ENCODE measurements around the gene TNIP2. TPM values are rescaled to one million over a fixed set of nuclear protein-coding genes. Genes with fewer than 3 reads are reported as not detected.

The TNIP2 gene
- total RNA-seq, 4 donors from 2014 or later, result 21.8 to 36.0 (median 30.8) TPM

DNA sequence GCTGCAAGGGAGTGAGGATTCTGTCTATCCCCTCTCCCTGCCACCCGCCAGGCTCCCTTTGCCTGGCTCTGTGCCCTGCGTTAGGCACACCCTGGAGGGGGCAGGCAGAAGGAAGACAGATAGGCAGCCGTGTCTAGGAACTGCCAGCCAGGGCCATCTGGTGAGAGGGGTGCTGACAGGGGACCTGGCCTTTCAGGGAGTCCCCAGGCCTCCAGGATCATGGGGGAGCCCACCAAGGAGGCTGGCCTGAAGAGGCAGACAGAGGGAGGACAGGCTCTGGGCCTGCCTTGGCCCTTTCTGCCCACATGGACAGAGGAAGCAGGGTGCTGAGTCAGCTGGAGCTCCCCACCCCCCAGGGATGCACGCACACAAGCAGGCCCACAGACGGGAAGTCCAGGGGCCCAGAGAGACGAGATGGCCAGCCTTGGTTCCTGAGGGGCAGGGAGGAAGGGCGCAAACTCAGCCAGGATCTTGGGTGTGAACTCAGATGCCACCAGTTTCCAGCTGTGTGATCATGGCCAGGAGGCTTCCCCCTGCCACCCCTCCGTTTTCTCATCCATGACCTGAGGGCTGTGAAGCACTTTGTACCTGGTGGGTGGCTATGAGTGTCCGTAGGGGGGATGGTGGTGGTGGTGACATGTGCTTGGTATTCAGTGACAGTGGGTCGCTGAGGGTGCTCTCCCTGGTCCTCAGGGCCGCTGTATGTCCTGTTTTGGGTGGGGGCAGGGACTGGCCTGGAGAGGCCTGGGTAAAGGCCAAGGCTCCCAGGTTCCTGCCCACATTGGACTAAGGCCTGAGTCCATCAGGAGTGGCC is 38.6 kb upstream of the TNIP2 start:
- Histone ChIP-seq H3K4me3 (peak overlapping the region; percentile 87), H3K27me3 (no peaks in the 10 kb centered on the region), H3K27ac (peak overlapping the region; percentile 84), H3K9me3 (no peaks in the 10 kb centered on the region), H3K4me1 (peaks cover 66% of the 10 kb centered on the region), H3K36me3 (no peaks in the 10 kb centered on the region)
- WGBS, result 30% methylated on average over 6 of the region's 11 CpGs
- no peak for TF ChIP-seq EP300 (IDR thresholded peaks at IDR 0.05)
- DNase-seq (ENCODE audit: low spot score in 2 of 2), result peak; percentile 76 to 83

DNA sequence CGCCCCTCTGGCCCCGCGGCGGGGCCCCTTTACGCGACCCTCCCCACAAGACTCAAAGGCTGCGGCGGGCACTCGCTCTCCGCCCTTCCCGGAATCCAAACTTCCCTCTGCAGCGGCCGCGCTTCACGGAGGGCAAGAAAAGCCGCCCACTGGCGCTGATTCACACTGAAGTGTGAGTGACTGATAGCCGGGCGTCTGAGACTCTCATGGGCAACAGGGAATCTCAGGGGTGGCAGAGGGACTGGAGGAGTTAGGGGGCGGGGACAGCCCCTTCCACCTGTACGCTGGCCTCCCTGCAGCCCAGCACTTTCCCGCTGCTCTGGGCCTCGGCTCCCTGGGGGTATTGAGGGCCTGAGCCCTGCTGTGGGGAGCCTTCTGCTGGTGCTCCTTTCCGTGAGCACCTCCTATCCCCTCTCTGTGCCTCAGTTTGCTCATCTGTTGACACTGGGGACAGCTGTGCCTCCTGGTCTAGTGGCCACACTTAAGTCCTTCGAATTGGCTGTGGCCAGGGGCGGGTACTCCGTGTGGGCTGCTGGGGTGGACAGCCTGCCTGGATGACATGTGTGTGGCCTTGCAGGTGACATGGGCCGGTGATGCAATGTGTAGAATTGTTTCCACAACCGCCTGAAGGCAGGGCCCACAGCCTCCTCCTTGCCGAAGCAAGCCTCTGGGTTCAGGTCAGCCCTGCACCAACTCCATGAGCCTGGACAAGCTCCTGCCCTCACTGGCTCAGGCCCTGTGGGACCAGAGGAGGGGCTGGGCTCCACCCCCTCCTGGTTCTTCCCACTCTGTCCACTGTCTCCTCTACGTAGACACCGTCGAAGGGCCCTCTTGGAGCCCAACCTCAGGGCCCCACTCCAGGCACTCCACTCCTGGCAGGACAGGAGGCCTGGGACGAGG is 37.7 kb upstream of the TNIP2 start:
- Histone ChIP-seq H3K4me3 (peak overlapping the region; percentile 87), H3K4me1 (peaks cover 59% of the 10 kb centered on the region), H3K27ac (peak overlapping the region; percentile 84), H3K9me3 (no peaks in the 10 kb centered on the region), H3K27me3 (no peaks in the 10 kb centered on the region), H3K36me3 (no peaks in the 10 kb centered on the region)
- TF ChIP-seq, protein P1, sequence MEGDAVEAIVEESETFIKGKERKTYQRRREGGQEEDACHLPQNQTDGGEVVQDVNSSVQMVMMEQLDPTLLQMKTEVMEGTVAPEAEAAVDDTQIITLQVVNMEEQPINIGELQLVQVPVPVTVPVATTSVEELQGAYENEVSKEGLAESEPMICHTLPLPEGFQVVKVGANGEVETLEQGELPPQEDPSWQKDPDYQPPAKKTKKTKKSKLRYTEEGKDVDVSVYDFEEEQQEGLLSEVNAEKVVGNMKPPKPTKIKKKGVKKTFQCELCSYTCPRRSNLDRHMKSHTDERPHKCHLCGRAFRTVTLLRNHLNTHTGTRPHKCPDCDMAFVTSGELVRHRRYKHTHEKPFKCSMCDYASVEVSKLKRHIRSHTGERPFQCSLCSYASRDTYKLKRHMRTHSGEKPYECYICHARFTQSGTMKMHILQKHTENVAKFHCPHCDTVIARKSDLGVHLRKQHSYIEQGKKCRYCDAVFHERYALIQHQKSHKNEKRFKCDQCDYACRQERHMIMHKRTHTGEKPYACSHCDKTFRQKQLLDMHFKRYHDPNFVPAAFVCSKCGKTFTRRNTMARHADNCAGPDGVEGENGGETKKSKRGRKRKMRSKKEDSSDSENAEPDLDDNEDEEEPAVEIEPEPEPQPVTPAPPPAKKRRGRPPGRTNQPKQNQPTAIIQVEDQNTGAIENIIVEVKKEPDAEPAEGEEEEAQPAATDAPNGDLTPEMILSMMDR (IDR thresholded peaks at IDR 0.05), result no peak
- TF ChIP-seq EP300 (IDR thresholded peaks at IDR 0.05) (no peak), POLR2AphosphoS5 (IDR thresholded peaks at IDR 0.05) (no peak), POLR2A (IDR thresholded peaks at IDR 0.05) (no peak)
- peak; percentile 81 to 82 for DNase-seq (ENCODE audit: low spot score in 2 of 2)
- 0% methylated on average over 2 of the region's 34 CpGs for WGBS

DNA sequence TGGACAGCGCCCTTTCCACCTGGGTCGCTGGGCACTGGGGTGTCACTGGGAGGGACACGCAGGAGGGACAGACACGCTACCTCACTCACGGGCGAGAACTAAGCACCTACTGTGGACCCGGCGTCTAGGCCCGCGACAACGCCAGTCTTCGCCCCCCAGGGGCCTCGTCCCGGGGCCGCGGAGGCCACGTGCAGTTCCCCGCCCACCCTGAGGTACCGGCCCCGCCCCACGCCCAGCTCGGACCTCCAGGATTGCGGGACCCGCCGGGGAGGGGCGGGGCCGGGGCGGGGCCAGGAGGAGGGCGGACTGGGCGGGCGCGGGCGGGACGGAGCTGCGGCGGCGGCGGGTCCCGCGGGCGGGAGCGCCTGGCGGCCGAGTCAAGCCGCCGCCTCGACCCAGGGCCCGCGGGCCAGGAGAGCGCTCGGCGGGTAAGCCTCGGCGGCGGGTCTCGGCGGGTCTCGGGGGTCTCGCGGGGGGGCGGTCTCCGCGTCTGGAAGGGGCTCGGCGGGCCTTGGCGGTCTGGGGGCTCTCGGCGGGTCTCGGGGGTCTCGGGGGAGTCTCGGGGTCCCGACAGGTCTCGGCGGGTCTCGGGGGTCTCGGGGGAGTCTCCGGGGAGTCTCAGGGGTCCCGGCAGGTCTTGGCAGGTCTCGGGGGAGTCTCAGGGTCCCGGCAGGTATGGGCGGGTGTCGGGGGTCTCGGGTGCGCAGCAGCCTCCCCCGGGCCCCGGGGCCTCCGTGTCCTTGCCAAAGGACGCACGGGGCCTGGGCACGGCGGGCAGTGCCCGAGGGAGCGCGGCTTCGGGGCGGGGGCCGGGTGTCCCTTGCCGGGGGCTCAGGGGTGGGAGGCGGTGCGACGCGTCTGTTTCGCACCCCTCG is 36.8 kb upstream of the TNIP2 start, which contains the start of gene SH3BP2:
SH3BP2 (plus strand) TSS at position 375 of the 875 bp plus-strand sequence. CDS start 27,533 bp downstream, outside the sequence.
- 32% methylated on average over 8 of the region's 104 CpGs for WGBS
- H3K4me3 ChIP-seq, result peak within 1 kb of the TSS; percentile 87
- H3K36me3 ChIP-seq, result no peaks in the 10 kb centered on the region
- H3K27me3 ChIP-seq, result no peaks in the 10 kb centered on the region
- peak; percentile 88 to 89 for DNase-seq (ENCODE audit: low spot score in 2 of 2)
- no peaks in the 10 kb centered on the region for H3K9me3 ChIP-seq
- TF ChIP-seq POLR2AphosphoS5 (IDR thresholded peaks at IDR 0.05) (no peak), POLR2A (IDR thresholded peaks at IDR 0.05) (no peak), EP300 (IDR thresholded peaks at IDR 0.05) (no peak)
- TF ChIP-seq, protein P1 (IDR thresholded peaks at IDR 0.05), result no peak
- H3K4me1 ChIP-seq, result peaks cover 59% of the 10 kb centered on the region
- H3K27ac ChIP-seq, result peak within 1 kb of the TSS; percentile 84

DNA sequence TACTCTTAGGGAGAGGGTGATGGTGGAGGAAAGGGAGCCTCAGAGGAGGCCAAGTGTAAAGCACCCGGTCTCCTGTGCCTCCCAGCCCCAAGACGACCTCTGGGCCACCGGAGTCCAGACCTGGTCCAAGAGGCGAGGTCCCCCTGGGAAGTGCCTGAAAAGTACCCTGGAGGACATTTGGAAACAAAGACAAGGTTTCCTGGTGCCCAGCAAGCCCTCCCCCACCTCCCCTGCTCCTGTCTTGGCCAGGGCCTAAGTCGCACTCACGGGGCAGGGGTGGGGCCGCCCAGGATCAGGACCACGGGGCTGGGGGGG is 36.2 kb upstream of the TNIP2 start:
- H3K4me3 ChIP-seq, result peak overlapping the region; percentile 87
- peaks cover 58% of the 10 kb centered on the region for H3K4me1 ChIP-seq
- no peak for DNase-seq (ENCODE audit: low spot score in 2 of 2)
- 67% methylated on average over 8 of the region's 8 CpGs for WGBS
- H3K27ac ChIP-seq, result peak overlapping the region; percentile 84
- no peaks in the 10 kb centered on the region for H3K9me3 ChIP-seq
- H3K27me3 ChIP-seq, result no peaks in the 10 kb centered on the region
- H3K36me3 ChIP-seq, result no peaks in the 10 kb centered on the region
- TF ChIP-seq EP300 (IDR thresholded peaks at IDR 0.05) (no peak), POLR2A (IDR thresholded peaks at IDR 0.05) (no peak), POLR2AphosphoS5 (IDR thresholded peaks at IDR 0.05) (no peak)
- TF ChIP-seq, protein P1 (IDR thresholded peaks at IDR 0.05), result no peak

Data from suprapubic skin (tissue), 4 donors.